ENCODE results near the gene HRCT1. TPM values are rescaled to one million over a fixed set of nuclear protein-coding genes. Genes with fewer than 3 reads are reported as not detected.

HRCT1 gene
- polyA plus RNA-seq, 1 donor from 2014 or later = not detected

Other genes with a start within 250 kb of the HRCT1 start
- 30.5 TPM for gene RMRP, start 248.2 kb upstream of the HRCT1 start, polyA plus RNA-seq
- 77.4 TPM for gene CCDC107, start 247.9 kb upstream of the HRCT1 start, polyA plus RNA-seq
- gene ARHGEF39, start 241.0 kb upstream of the HRCT1 start, polyA plus RNA-seq = 0.64 TPM
- not detected for gene CA9, start 232.3 kb upstream of the HRCT1 start, polyA plus RNA-seq
- gene TPM2, start 216.3 kb upstream of the HRCT1 start, polyA plus RNA-seq = not detected
- 106 TPM for gene TLN1, start 174.0 kb upstream of the HRCT1 start, polyA plus RNA-seq
- gene CREB3, start 173.5 kb upstream of the HRCT1 start, polyA plus RNA-seq = 29.3 TPM
- 34.6 TPM for gene GBA2, start 157.0 kb upstream of the HRCT1 start, polyA plus RNA-seq
- gene RGP1, start 156.9 kb upstream of the HRCT1 start, polyA plus RNA-seq = 7.2 TPM
- gene MSMP, start 151.9 kb upstream of the HRCT1 start, polyA plus RNA-seq = 3.8 TPM
- gene NPR2, start 114.6 kb upstream of the HRCT1 start, polyA plus RNA-seq = 1.9 TPM
- 1.1 TPM for gene SPAG8, start 93.9 kb upstream of the HRCT1 start, polyA plus RNA-seq
- 89.2 TPM for gene HINT2, start 91.2 kb upstream of the HRCT1 start, polyA plus RNA-seq
- gene FAM221B, start 77.5 kb upstream of the HRCT1 start, polyA plus RNA-seq = not detected
- gene TMEM8B, start 77.0 kb upstream of the HRCT1 start, polyA plus RNA-seq = 1.3 TPM
- not detected for gene OR13J1, start 35.8 kb upstream of the HRCT1 start, polyA plus RNA-seq
- gene SPAAR, start 3.3 kb downstream of the HRCT1 start, polyA plus RNA-seq = not detected
- not detected for gene OR2S2, start 52.0 kb downstream of the HRCT1 start, polyA plus RNA-seq
- gene RECK, start 130.7 kb downstream of the HRCT1 start, polyA plus RNA-seq = 5.3 TPM
- gene GLIPR2, start 230.5 kb downstream of the HRCT1 start, polyA plus RNA-seq = 36.2 TPM

Data from IgD-negative memory B cell (primary cell).